Neural cell (in vitro differentiated cells): Measurements from ENCODE around the gene STH. TPM values are rescaled to one million over a fixed set of nuclear protein-coding genes. Genes with fewer than 3 reads are reported as not detected.

Experiments used
- H2AFZ ChIP-seq: fragments of 200-600, 300-800 bp; sonication (generic), shearing (Covaris generic); 2 replicates; pipeline ENCODE4 v1.6.0; 2014; ENCODE audit warnings: low read depth, mild to moderate bottlenecking, antibody characterized with exemption, low read length, moderate library complexity
- H3F3A ChIP-seq: fragments of 200-600 bp; shearing (Covaris generic); 2 replicates; pipeline ENCODE4 v1.6.1; 2016; ENCODE audit warnings: mild to moderate bottlenecking, moderate library complexity, mixed read lengths, antibody characterized with exemption, low read length; ENCODE audit not compliant: insufficient read depth, poor library complexity, severe bottlenecking
- H3K27ac ChIP-seq: fragments of 200-600, 300-800 bp; sonication (generic), shearing (Covaris generic); 2 replicates; pipeline ENCODE4 v1.5.1; 2014; ENCODE audit warnings: mild to moderate bottlenecking, low read length, moderate library complexity
- H3K27me3 ChIP-seq: fragments of 300-800, 200-600 bp; sonication (generic), shearing (Covaris generic); 2 replicates; pipeline ENCODE4 v1.6.0; 2014; ENCODE audit warnings: mild to moderate bottlenecking, low read depth, low read length, moderate library complexity; ENCODE audit not compliant: insufficient read depth
- H3K36me3 ChIP-seq: fragments of 300-800, 200-600 bp; sonication (generic), shearing (Covaris generic); 2 replicates; pipeline ENCODE4 v1.5.1; 2014; ENCODE audit warnings: mild to moderate bottlenecking, antibody characterized with exemption, low read length, moderate library complexity; ENCODE audit not compliant: insufficient read depth
- H3K4me2 ChIP-seq: fragments of 300-800, 200-600 bp; sonication (generic), shearing (Covaris generic); 2 replicates; pipeline ENCODE4 v1.6.0; 2014; ENCODE audit warnings: mild to moderate bottlenecking, low read length
- H3K4me3 ChIP-seq: fragments of 300-800, 200-600 bp; sonication (generic), shearing (Covaris generic); 2 replicates; pipeline ENCODE4 v1.5.1; 2014; ENCODE audit warnings: mild to moderate bottlenecking, low read length, moderate library complexity
- H3K79me2 ChIP-seq: fragments of 200-600 bp; shearing (Covaris generic); replicated peaks from 2 replicates; pipeline ENCODE4 v1.6.0; 2014; ENCODE audit warnings: mild to moderate bottlenecking, low read length, moderate library complexity; ENCODE audit not compliant: insufficient read depth
- H3K9ac ChIP-seq: fragments of 300-800, 200-600 bp; sonication (generic), shearing (Covaris generic); 2 replicates; pipeline ENCODE4 v1.6.1; 2016; ENCODE audit warnings: mild to moderate bottlenecking, low read length, mixed read lengths
- H3K9me2 ChIP-seq: fragments of 200-600 bp; shearing (Covaris generic); 2 replicates; pipeline ENCODE4 v1.6.1; 2016; ENCODE audit warnings: mild to moderate bottlenecking, low read length, mixed read lengths; ENCODE audit not compliant: insufficient read depth
- H3K9me3 ChIP-seq: fragments of 200-600, 300-800 bp; sonication (generic), shearing (Covaris generic); 2 replicates; pipeline ENCODE4 v1.6.1; 2016; ENCODE audit warnings: mild to moderate bottlenecking, mixed run types, low read length, moderate library complexity, mixed read lengths
- H4K20me1 ChIP-seq: fragments of 200-600 bp; shearing (Covaris generic); 2 replicates; pipeline ENCODE4 v1.6.1; 2016; ENCODE audit warnings: mild to moderate bottlenecking, mixed run types; ENCODE audit not compliant: insufficient read depth
- EP300 ChIP-seq: fragments of 450-650 bp; conservative IDR thresholded peaks from 2 replicates; pipeline ENCODE4 v1.6.1; 2014; ENCODE audit warnings: antibody characterized with exemption, mild to moderate bottlenecking, moderate library complexity; ENCODE audit not compliant: poor library complexity, severe bottlenecking
- EZH2 ChIP-seq: fragments of 200-600, 300-800 bp; shearing (Covaris generic), sonication (generic); IDR thresholded peaks from 2 replicates; pipeline ENCODE4 v1.6.1; 2014; ENCODE audit warnings: antibody characterized with exemption, low read length, borderline replicate concordance, mild to moderate bottlenecking; ENCODE audit not compliant: insufficient read depth, poor library complexity, severe bottlenecking
- MXI1 ChIP-seq: fragments of 450-650 bp; conservative IDR thresholded peaks from 2 replicates; pipeline ENCODE4 v1.6.1; 2014; ENCODE audit warnings: antibody characterized with exemption, mild to moderate bottlenecking; ENCODE audit not compliant: poor library complexity, severe bottlenecking
- POLR2AphosphoS5 ChIP-seq: IDR thresholded peaks from 2 replicates; pipeline ENCODE4 v1.6.1; 2012
- RAD21 ChIP-seq: fragments of 450-650 bp; conservative IDR thresholded peaks from 2 replicates; pipeline ENCODE4 v1.6.1; 2014; ENCODE audit warnings: antibody characterized with exemption, mild to moderate bottlenecking, moderate library complexity
- SMC3 ChIP-seq: fragments of 450-650 bp; conservative IDR thresholded peaks from 2 replicates; pipeline ENCODE4 v1.6.1; 2014; ENCODE audit warnings: antibody characterized with exemption, mild to moderate bottlenecking, moderate library complexity; ENCODE audit not compliant: poor library complexity
- TAF1 ChIP-seq: IDR thresholded peaks from 2 replicates; pipeline ENCODE4 v1.6.1; 2012; ENCODE audit warnings: low read depth
- polyA plus RNA-seq: library from polyadenylated mRNA; depleted of rRNA; stranded (reverse); fragments of >200 nt; gene quantifications from 2 replicates; pipeline ENCODE4 v1.2.3, GENCODE V29; 2014
- TF ChIP-seq, protein P1 (sequence below): IDR thresholded peaks from 2 replicates; pipeline ENCODE4 v1.6.1; 2012; ENCODE audit warnings: borderline replicate concordance

STH gene
- polyA plus RNA-seq, 1 donor from 2014 or later = not detected

DNA sequence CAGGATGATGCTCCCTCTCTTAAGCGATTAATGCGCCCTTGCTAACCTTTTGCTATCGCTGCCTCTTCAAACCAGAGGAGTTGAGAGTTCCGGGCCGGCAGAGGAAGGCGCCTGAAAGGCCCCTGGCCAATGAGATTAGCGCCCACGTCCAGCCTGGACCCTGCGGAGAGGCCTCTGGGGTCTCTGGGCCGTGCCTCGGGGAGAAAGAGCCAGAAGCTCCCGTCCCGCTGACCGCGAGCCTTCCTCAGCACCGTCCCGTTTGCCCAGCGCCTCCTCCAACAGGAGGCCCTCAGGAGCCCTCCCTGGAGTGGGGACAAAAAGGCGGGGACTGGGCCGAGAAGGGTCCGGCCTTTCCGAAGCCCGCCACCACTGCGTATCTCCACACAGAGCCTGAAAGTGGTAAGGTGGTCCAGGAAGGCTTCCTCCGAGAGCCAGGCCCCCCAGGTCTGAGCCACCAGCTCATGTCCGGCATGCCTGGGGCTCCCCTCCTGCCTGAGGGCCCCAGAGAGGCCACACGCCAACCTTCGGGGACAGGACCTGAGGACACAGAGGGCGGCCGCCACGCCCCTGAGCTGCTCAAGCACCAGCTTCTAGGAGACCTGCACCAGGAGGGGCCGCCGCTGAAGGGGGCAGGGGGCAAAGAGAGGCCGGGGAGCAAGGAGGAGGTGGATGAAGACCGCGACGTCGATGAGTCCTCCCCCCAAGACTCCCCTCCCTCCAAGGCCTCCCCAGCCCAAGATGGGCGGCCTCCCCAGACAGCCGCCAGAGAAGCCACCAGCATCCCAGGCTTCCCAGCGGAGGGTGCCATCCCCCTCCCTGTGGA is 16.0 kb upstream of the STH start:
- Histone ChIP-seq H2AFZ (no peak overlapping the region), H3K36me3 (no peaks in the 10 kb centered on the region), H3K4me3 (no peak overlapping the region), H4K20me1 (no peaks in the 10 kb centered on the region), H3K9me2 (no peaks in the 10 kb centered on the region), H3F3A (no peaks in the 10 kb centered on the region), H3K9me3 (no peaks in the 10 kb centered on the region), H3K9ac (no peak overlapping the region), H3K27me3 (no peaks in the 10 kb centered on the region), H3K79me2 (no peaks in the 10 kb centered on the region), H3K27ac (no peak overlapping the region), H3K4me2 (no peak overlapping the region)
- no peak for TF ChIP-seq TAF1
- no peak for TF ChIP-seq POLR2AphosphoS5
- TF ChIP-seq MXI1 = no peak
- TF ChIP-seq SMC3 = no peak
- TF ChIP-seq, protein P1, sequence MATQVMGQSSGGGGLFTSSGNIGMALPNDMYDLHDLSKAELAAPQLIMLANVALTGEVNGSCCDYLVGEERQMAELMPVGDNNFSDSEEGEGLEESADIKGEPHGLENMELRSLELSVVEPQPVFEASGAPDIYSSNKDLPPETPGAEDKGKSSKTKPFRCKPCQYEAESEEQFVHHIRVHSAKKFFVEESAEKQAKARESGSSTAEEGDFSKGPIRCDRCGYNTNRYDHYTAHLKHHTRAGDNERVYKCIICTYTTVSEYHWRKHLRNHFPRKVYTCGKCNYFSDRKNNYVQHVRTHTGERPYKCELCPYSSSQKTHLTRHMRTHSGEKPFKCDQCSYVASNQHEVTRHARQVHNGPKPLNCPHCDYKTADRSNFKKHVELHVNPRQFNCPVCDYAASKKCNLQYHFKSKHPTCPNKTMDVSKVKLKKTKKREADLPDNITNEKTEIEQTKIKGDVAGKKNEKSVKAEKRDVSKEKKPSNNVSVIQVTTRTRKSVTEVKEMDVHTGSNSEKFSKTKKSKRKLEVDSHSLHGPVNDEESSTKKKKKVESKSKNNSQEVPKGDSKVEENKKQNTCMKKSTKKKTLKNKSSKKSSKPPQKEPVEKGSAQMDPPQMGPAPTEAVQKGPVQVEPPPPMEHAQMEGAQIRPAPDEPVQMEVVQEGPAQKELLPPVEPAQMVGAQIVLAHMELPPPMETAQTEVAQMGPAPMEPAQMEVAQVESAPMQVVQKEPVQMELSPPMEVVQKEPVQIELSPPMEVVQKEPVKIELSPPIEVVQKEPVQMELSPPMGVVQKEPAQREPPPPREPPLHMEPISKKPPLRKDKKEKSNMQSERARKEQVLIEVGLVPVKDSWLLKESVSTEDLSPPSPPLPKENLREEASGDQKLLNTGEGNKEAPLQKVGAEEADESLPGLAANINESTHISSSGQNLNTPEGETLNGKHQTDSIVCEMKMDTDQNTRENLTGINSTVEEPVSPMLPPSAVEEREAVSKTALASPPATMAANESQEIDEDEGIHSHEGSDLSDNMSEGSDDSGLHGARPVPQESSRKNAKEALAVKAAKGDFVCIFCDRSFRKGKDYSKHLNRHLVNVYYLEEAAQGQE = no peak
- TF ChIP-seq EP300 = no peak
- TF ChIP-seq RAD21 = no peak
- TF ChIP-seq EZH2 = no peak

DNA sequence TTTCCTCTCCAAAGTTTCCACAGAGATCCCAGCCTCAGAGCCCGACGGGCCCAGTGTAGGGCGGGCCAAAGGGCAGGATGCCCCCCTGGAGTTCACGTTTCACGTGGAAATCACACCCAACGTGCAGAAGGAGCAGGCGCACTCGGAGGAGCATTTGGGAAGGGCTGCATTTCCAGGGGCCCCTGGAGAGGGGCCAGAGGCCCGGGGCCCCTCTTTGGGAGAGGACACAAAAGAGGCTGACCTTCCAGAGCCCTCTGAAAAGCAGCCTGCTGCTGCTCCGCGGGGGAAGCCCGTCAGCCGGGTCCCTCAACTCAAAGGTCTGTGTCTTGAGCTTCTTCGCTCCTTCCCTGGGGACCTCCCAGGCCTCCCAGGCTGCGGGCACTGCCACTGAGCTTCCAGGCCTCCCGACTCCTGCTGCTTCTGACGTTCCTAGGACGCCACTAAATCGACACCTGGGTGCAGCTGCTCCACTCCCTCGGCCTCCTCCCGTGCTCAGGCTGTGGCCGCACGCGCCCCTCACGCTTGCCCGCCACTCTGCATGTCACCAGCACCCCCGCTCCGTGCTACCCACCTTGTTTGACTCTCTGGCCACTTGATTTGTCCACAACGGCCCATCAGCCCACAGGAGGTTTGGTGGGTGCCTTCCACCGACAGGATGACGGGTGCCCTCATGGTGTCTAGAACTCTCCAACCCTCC is 15.3 kb upstream of the STH start:
- TF ChIP-seq, protein P1 = no peak
- no peak for TF ChIP-seq EZH2
- Histone ChIP-seq H2AFZ (no peak overlapping the region), H3K79me2 (no peaks in the 10 kb centered on the region), H3F3A (no peaks in the 10 kb centered on the region), H3K9me2 (no peaks in the 10 kb centered on the region), H3K9ac (no peak overlapping the region), H3K4me2 (no peak overlapping the region), H3K9me3 (no peaks in the 10 kb centered on the region), H3K27me3 (no peaks in the 10 kb centered on the region), H3K36me3 (no peaks in the 10 kb centered on the region), H4K20me1 (no peaks in the 10 kb centered on the region), H3K4me3 (no peak overlapping the region), H3K27ac (no peak overlapping the region)
